ENCODE measurements around the gene CREB5. TPM values are rescaled to one million over a fixed set of nuclear protein-coding genes. Genes with fewer than 3 reads are reported as not detected.

Gene CREB5
- total RNA-seq, 1 donor from 2014 or later, result 25.7 TPM

DNA sequence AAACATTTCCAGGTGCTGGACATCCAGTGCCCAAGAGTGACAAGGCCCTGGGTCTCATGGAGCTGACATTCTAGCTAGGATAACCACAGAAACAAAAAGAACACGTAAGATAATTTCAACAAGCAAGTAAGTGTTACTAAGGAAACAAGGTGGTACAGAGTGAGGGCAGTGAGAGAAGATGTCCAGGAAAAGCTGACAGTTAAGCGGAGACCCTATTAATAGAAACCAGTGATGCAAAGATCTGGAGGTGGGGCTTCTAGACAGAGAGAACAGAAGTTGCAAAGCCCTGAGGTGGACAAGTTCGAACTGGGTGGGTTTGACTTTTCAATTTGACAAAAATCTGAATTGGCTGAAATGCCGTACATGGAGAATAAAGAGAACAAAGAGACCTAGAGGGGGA lies 449.5 kb downstream of the CREB5 start:
- TF ChIP-seq, protein P1, sequence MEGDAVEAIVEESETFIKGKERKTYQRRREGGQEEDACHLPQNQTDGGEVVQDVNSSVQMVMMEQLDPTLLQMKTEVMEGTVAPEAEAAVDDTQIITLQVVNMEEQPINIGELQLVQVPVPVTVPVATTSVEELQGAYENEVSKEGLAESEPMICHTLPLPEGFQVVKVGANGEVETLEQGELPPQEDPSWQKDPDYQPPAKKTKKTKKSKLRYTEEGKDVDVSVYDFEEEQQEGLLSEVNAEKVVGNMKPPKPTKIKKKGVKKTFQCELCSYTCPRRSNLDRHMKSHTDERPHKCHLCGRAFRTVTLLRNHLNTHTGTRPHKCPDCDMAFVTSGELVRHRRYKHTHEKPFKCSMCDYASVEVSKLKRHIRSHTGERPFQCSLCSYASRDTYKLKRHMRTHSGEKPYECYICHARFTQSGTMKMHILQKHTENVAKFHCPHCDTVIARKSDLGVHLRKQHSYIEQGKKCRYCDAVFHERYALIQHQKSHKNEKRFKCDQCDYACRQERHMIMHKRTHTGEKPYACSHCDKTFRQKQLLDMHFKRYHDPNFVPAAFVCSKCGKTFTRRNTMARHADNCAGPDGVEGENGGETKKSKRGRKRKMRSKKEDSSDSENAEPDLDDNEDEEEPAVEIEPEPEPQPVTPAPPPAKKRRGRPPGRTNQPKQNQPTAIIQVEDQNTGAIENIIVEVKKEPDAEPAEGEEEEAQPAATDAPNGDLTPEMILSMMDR (conservative IDR thresholded peaks at IDR 0.05; ENCODE audit: low read depth, low read length), result no peak
- no peak overlapping the region for H3K4me3 ChIP-seq (ENCODE audit: low read depth, low read length)
- DNase-seq (ENCODE audit: low read depth), result no peak

DNA sequence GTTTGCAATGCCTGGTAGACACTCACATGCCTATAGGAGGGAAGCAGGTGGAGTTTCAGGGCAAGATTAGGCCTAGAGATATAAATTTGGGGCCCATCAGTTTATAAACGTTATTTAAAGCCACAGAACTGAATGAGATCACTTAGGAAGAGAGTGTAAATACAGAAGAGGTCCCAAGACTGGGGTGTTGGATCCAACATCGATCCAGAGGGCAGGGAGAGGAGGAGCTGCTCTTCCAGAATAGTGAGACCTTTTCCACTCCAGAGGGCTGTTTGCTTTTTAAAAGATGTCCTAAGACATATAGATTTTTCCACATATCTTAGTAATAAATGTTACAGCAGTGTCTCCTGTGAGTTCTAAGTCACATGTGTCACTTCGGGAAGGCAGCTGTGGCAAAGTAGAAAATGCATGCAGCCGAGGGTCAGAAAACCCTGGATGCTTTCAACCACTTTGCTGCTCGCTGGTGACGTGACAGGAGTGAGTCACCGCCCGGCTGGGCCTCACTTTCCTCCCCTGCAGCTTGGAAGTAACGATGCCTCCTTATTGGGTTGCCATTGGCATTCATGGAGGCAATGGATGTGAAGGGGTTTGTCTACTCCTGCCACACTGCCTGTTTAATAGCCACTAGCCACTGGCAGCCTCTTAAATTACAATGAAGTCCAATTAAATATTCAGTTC lies 450.4 kb downstream of the CREB5 start:
- no peak overlapping the region for H3K4me3 ChIP-seq (ENCODE audit: low read depth, low read length)
- TF ChIP-seq, protein P1 (conservative IDR thresholded peaks at IDR 0.05; ENCODE audit: low read depth, low read length), result no peak
- DNase-seq (ENCODE audit: low read depth), result no peak

DNA sequence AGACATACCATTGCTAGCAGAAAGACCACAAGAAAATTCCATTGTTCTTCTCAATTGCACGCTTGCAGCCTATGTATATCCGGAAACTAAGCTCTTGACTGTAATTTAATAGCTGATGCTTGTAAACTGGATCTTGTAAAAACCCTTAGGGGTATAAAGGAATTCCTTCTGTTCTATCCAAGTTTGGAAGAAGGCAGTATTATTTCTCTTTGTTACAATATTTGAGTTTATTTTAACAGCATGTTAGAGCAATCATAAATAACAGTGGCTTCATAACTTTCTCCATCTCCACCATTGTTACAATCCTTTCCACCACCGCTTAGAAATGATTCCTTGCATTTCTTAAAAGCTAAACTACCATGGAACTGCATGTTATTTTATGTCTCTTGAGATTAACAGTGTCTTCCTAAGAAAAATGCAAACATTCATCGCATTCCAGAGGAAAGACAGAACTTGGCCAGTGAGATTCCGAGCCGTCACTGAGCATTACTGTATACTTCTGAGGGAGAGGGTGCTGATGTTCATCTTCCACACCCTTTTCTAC lies 453.4 kb downstream of the CREB5 start:
- no peak for DNase-seq (ENCODE audit: low read depth)
- H3K4me3 ChIP-seq (ENCODE audit: low read depth, low read length), result no peak overlapping the region

DNA sequence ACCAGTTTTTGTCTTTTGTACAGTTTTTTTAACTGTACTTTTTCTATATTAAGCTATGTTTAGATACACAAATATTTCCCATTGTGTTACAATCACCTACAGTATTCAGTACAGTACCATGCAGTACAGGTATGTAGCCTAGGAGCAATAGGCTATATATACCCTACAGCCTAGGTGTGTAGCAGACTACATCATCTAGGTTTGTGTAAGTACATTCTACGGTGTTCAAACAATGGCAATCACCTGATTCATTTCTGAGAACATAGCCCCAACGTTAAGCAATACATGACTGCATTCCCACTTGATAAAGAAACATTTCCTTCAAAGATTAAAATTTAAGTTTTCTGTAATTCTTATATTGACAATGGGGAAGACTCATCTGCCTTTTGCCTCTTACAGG lies 456.4 kb downstream of the CREB5 start:
- H3K4me3 ChIP-seq (ENCODE audit: low read depth, low read length), result no peak overlapping the region
- TF ChIP-seq, protein P1 (conservative IDR thresholded peaks at IDR 0.05; ENCODE audit: low read depth, low read length), result no peak
- DNase-seq (ENCODE audit: low read depth), result no peak

More for the DNA sequence above, 453.4 kb downstream of the CREB5 start:
- TF ChIP-seq, protein P1 (conservative IDR thresholded peaks at IDR 0.05; ENCODE audit: low read depth, low read length), result no peak

DNA sequence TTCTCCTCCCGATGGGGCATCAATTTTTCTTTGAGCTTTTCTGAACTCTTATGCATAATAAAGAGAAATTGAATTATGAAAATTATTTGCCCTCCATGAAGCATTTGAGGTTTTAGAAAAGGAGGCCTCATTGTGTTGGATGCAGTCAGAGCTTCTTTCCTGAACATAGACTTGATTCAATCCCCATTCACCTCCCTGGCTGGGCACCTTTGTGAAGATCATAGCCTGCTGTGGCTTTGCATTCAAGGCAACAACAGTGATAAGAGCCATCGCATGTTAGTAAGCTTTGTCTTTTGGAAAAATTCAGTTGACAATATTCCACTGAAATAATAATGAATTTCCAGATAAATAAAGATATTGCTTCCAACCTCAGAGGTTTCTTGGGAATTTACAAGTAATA lies 458.8 kb downstream of the CREB5 start:
- no peak overlapping the region for H3K4me3 ChIP-seq (ENCODE audit: low read depth, low read length)
- TF ChIP-seq, protein P1 (conservative IDR thresholded peaks at IDR 0.05; ENCODE audit: low read depth, low read length), result no peak
- no peak for DNase-seq (ENCODE audit: low read depth)

DNA sequence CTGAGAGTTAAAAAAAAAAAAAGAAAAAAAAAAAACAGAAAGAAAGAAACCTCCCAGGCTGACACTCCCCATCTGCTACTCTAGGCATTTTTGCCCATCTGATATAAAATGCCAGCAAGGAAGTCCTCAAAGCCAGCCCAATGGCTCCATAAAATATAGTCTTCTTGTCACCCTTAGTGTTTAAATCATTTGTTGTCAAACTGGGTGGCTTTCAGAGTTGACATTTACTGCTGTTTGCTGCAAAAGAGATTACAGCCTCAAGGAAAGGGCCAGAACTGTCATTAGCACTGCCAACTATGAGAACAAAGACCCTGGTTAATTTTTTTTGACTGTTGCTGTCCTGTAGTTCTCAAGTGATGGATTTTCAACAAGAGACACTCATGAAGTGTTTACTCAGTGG lies 459.3 kb downstream of the CREB5 start:
- H3K4me3 ChIP-seq (ENCODE audit: low read depth, low read length), result no peak overlapping the region
- no peak for DNase-seq (ENCODE audit: low read depth)
- TF ChIP-seq, protein P1 (conservative IDR thresholded peaks at IDR 0.05; ENCODE audit: low read depth, low read length), result no peak

DNA sequence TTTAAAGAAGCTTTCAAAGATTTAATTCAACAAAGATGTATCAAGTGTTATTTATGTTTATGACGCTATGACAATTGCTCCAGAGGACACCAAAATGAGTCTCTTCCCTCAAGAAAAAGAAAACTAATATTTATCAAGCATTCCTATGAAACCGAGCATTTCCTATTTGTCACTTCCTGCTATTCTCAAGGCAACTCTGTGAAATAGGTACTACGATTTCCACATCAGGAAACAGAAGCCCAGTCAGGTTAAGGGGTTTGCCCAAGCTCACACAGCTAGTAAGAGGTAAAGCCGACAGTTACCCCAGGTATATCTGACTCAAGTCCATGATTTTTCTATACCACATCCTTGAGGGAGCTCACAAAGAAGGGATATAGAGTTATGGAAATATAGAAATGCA lies 459.9 kb downstream of the CREB5 start:
- TF ChIP-seq, protein P1 (conservative IDR thresholded peaks at IDR 0.05; ENCODE audit: low read depth, low read length), result no peak
- DNase-seq (ENCODE audit: low read depth), result no peak
- H3K4me3 ChIP-seq (ENCODE audit: low read depth, low read length), result no peak overlapping the region
